SK-N-SH (cell line): ENCODE measurements around the gene ARFRP1. TPM values are rescaled to one million over a fixed set of nuclear protein-coding genes. Genes with fewer than 3 reads are reported as not detected.

Experiments used
- CTCF ChIA-PET: fragments of 300-600, 350-600 bp; formaldehyde crosslinking; extraction: SDS; loops from one replicate; lab custom pipeline; 2021; lab: Yijun Ruan, JAX
- POLR2A ChIA-PET: fragments of 350-600 bp; sonication (Branson Sonifier 250); formaldehyde crosslinking; extraction: SDS; loops from one replicate; lab custom pipeline; 2020; ENCODE audit warnings: antibody characterized with exemption, inconsistent platforms; lab: Yijun Ruan, JAX
- DNase-seq: peaks from one replicate; pipeline ENCODE4 v3.0.0; 2012
- H2AFZ ChIP-seq: fragments of 200-600 bp; sonication (generic); 2 replicates; pipeline ENCODE4 v1.8.1; 2016; ENCODE audit warnings: antibody characterized with exemption, mild to moderate bottlenecking, low read depth
- H3F3A ChIP-seq: fragments of 200-600 bp; sonication (generic); replicated peaks from 2 replicates; pipeline ENCODE3; 2016; ENCODE audit warnings: antibody characterized with exemption, mild to moderate bottlenecking; ENCODE audit not compliant: insufficient read depth
- H3K27ac ChIP-seq, 2 experiments: fragments of 200-500 bp in 1 of 2; fragments of 200-600 bp in 1 of 2; sonication (Bioruptor generic) in 1 of 2; sonication (generic), shearing (Covaris generic) in 1 of 2; 2 replicates each; pipeline versions ENCODE4 v1.5.1 to v1.6.1; 2014 to 2016; ENCODE audit warnings: low read depth in 2 of 2, inconsistent platforms in 1 of 2, low read length in 1 of 2, mild to moderate bottlenecking in 1 of 2, mixed read lengths in 1 of 2
- H3K27me3 ChIP-seq: fragments of 200-600 bp; sonication (generic), shearing (Covaris generic); 2 replicates; pipeline ENCODE4 v1.6.1; 2016; ENCODE audit warnings: mixed run types; ENCODE audit not compliant: insufficient read depth
- H3K36me3 ChIP-seq, 2 experiments: fragments of 200-500 bp in 1 of 2; fragments of 200-600 bp in 1 of 2; sonication (Bioruptor generic) in 1 of 2; sonication (generic) in 1 of 2; replicated peaks in 1 of 2; 2 replicates each; pipeline versions ENCODE3 to v1.5.1; 2014 to 2016; ENCODE audit warnings: low read length in 1 of 2, mild to moderate bottlenecking in 1 of 2; ENCODE audit not compliant: insufficient read depth in 2 of 2, control insufficient read depth in 1 of 2
- H3K4me1 ChIP-seq, 2 experiments: fragments of 200-500 bp in 1 of 2; fragments of 200-600 bp in 1 of 2; sonication (Bioruptor generic) in 1 of 2; sonication (generic), shearing (Covaris generic) in 1 of 2; 2 replicates each; pipeline versions ENCODE4 v1.5.1 to v1.6.1; 2014 to 2016; ENCODE audit warnings: low read depth in 1 of 2, low read length in 1 of 2, mixed run types in 1 of 2; ENCODE audit not compliant: insufficient read depth in 2 of 2, control insufficient read depth in 1 of 2
- H3K4me2 ChIP-seq: fragments of 200-600 bp; sonication (generic), shearing (Covaris generic); 2 replicates; pipeline ENCODE4 v1.6.1; 2017; ENCODE audit warnings: mixed run types
- H3K4me3 ChIP-seq, 2 experiments: fragments of 200-500 bp in 1 of 2; fragments of 200-600 bp in 1 of 2; sonication (Bioruptor generic) in 1 of 2; sonication (generic), shearing (Covaris generic) in 1 of 2; 2 replicates each; pipeline versions ENCODE4 v1.5.1 to v1.8.1; 2014 to 2016; ENCODE audit warnings: low read depth in 2 of 2, inconsistent platforms in 1 of 2, low read length in 1 of 2, mild to moderate bottlenecking in 1 of 2, mixed read lengths in 1 of 2, moderate library complexity in 1 of 2
- H3K79me2 ChIP-seq: fragments of 200-600 bp; sonication (generic); 2 replicates; pipeline ENCODE4 v1.8.1; 2017; ENCODE audit warnings: mild to moderate bottlenecking; ENCODE audit not compliant: insufficient read depth
- H3K9ac ChIP-seq: fragments of 200-600 bp; sonication (generic); 2 replicates; pipeline ENCODE4 v1.6.1; 2017; ENCODE audit warnings: mixed run types
- H3K9me2 ChIP-seq: fragments of 200-600 bp; sonication (generic); 2 replicates; pipeline ENCODE4 v1.6.1; 2017; ENCODE audit warnings: mixed run types
- H3K9me3 ChIP-seq: fragments of 200-600 bp; sonication (generic); 2 replicates; pipeline ENCODE4 v1.6.1; 2017; ENCODE audit warnings: mixed run types, mild to moderate bottlenecking, moderate library complexity
- H4K20me1 ChIP-seq: fragments of 200-600 bp; sonication (generic); 2 replicates; pipeline ENCODE4 v1.6.1; 2017; ENCODE audit warnings: mild to moderate bottlenecking, mixed run types; ENCODE audit not compliant: insufficient read depth
- CHD2 ChIP-seq: fragments of 150-350 bp; IDR thresholded peaks from 2 replicates; pipeline ENCODE4 v1.6.1; 2018; ENCODE audit warnings: low read length; ENCODE audit not compliant: partially characterized antibody
- ELF1 ChIP-seq: IDR thresholded peaks from 2 replicates; pipeline ENCODE4 v1.4.0; 2012
- EP300 ChIP-seq, 2 experiments: IDR thresholded peaks; 2 replicates each; pipeline versions ENCODE4 v1.4.0 to v1.6.1; 2012; ENCODE audit warnings: borderline replicate concordance in 1 of 2, low read depth in 1 of 2, low read length in 1 of 2
- EZH2phosphoT487 ChIP-seq: fragments of 200-600 bp; sonication (generic); IDR thresholded peaks from 2 replicates; pipeline ENCODE4 v1.6.1; 2017; ENCODE audit warnings: low read depth, mixed run types, mild to moderate bottlenecking, antibody characterized with exemption, moderate library complexity, borderline replicate concordance
- GABPA ChIP-seq: IDR thresholded peaks from 2 replicates; pipeline ENCODE4 v1.4.0; 2012; ENCODE audit warnings: low read depth, mild to moderate bottlenecking
- GATA2 ChIP-seq: sonication (generic); formaldehyde crosslinking; IDR thresholded peaks from 2 replicates; pipeline ENCODE4 v1.5.0; 2020; ENCODE audit warnings: mild to moderate bottlenecking, missing genetic modification reagents
- JUND ChIP-seq: IDR thresholded peaks from 2 replicates; pipeline ENCODE4 v1.4.0; 2012
- MXI1 ChIP-seq: IDR thresholded peaks from 2 replicates; pipeline ENCODE4 v1.6.1; 2012; ENCODE audit warnings: mild to moderate bottlenecking, low read depth, low read length, improper control_type of control experiment
- NRF1 ChIP-seq: IDR thresholded peaks from 2 replicates; pipeline ENCODE4 v1.6.1; 2012; ENCODE audit warnings: low read depth, mild to moderate bottlenecking, low read length
- RCOR1 ChIP-seq: fragments of 150-350 bp; IDR thresholded peaks from 2 replicates; pipeline ENCODE4 v1.6.1; 2017; ENCODE audit warnings: antibody characterized with exemption, low read length
- RFX5 ChIP-seq: IDR thresholded peaks from 2 replicates; pipeline ENCODE4 v1.6.1; 2012; ENCODE audit warnings: mild to moderate bottlenecking, improper control_type of control experiment, low read length
- RXRA ChIP-seq: IDR thresholded peaks from 2 replicates; pipeline ENCODE4 v1.4.0; 2012; ENCODE audit warnings: low read depth, mild to moderate bottlenecking, borderline replicate concordance
- SIN3A ChIP-seq: IDR thresholded peaks from 2 replicates; pipeline ENCODE4 v1.6.1; 2012; ENCODE audit warnings: low read depth, mild to moderate bottlenecking, low read length, moderate library complexity, borderline replicate concordance
- WGBS: methylation state at CpG from one replicate; pipeline ENCODE4 v1.1.6; 2017; ENCODE audit warnings: low lambda C conversion rate; 5-methylcytosine and 5-hydroxymethylcytosine counted together
- polyA plus RNA-seq, 3 experiments: library from polyadenylated mRNA; depleted of rRNA; stranded (reverse); fragments of >200 nt; gene quantifications; 2 replicates each; pipeline ENCODE4 v1.2.3, GENCODE V29; 2012
- TF ChIP-seq, protein P1 (sequence below): IDR thresholded peaks from 2 replicates; pipeline ENCODE4 v1.4.0; 2012; ENCODE audit warnings: low read depth
- TF ChIP-seq, protein P2 (sequence below): IDR thresholded peaks from 2 replicates; pipeline ENCODE4 v1.4.0; 2012; ENCODE audit warnings: low read depth, borderline replicate concordance
- TF ChIP-seq, protein P3 (sequence below): IDR thresholded peaks from 2 replicates; pipeline ENCODE4; 2012
- TF ChIP-seq, protein P4 (sequence below): fragments of 150-350 bp; IDR thresholded peaks from 2 replicates; pipeline ENCODE4 v1.6.1; 2016; ENCODE audit warnings: mild to moderate bottlenecking, low read depth, low read length
- TF ChIP-seq, protein P5 (sequence below): IDR thresholded peaks from 2 replicates; pipeline ENCODE4 v1.6.1; 2012; ENCODE audit warnings: mild to moderate bottlenecking, low read depth, low read length, moderate library complexity
- TF ChIP-seq, protein P6 (sequence below): fragments of 150-350 bp; IDR thresholded peaks from 2 replicates; pipeline ENCODE4 v1.6.1; 2017; ENCODE audit warnings: antibody characterized with exemption, low read length, low read depth, borderline replicate concordance

ARFRP1 gene
- polyA plus RNA-seq, 1 of the 3 experiments (the other 2 are of a cell fraction) = 72.8 TPM

DNA sequence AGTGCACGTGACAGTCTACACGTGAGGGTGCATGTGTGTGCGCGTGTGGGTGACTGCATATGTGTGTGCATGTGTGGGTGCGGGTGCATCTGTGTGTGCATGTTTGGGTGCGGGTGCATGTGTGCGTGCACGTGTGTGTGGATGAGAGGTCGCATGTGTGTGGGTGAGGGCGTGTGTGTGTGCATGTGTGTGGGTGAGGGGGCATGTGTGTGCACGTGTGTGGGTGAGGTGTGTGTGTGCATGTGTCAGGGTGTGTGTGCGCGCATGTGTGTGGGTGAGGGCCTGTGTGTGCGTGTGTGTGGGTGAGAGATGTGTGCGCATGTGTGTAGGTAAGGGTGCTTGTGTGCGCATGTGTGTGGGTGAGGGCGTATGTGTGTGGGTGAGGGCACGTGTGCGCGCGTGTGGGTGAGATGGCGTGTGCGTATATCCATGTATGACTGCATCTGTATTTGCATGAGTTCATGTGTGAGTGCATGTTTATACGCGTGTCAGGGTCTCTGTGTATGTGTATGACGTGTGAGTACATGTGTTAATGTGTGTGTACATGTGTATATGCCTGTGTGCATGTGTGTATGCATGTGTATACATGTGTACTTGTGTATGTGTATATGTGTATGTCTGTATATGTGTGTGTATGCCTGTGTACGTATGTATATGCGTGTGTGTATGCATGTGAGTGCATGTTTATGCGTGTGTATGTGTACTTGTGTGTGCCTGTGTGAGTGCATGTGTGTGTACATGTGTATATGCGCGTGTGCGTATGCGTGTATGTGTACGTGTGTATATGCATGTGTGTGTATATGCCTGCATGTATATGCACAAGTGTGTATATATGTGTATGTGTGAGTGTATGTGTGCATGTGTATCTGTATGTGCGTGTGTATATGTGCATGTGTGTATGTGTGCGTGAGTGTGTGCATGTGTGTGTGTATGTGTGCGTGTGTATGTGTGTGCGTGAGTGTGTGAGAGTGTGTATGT lies 24.6 kb upstream of the ARFRP1 start:
- Histone ChIP-seq H2AFZ (no peak overlapping the region), H3K4me3 (no peak overlapping the region), H3K9ac (no peak overlapping the region), H3K27ac (no peak overlapping the region), H3K9me3 (no peaks in the 10 kb centered on the region), H3K4me2 (no peak overlapping the region), H4K20me1 (peaks cover 8% of the 10 kb centered on the region; the same call in 1 of the 2 replicates), H3F3A (peaks cover 16% of the 10 kb centered on the region), H3K79me2 (peaks cover 42% of the 10 kb centered on the region), H3K9me2 (no peaks in the 10 kb centered on the region), H3K36me3 (peaks cover 17 to 18% of the 10 kb centered on the region in 2 experiments), H3K27me3 (no peaks in the 10 kb centered on the region), H3K4me1 (no peaks in the 10 kb centered on the region)
- DNase-seq = no peak
- POLR2A ChIA-PET = no interaction called here
- TF ChIP-seq, protein P1, sequence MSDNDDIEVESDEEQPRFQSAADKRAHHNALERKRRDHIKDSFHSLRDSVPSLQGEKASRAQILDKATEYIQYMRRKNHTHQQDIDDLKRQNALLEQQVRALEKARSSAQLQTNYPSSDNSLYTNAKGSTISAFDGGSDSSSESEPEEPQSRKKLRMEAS = no peak
- TF ChIP-seq SIN3A (no peak), RXRA (no peak), GATA2 (CRISPR knock-in tag) (no peak), MXI1 (no peak), EZH2phosphoT487 (no peak), JUND (no peak), RCOR1 (no peak), NRF1 (no peak), GABPA (no peak), EP300 (IDR thresholded peaks at IDR 0.05; ENCODE audit: borderline replicate concordance in 1 of 2, low read depth in 1 of 2, low read length in 1 of 2) (no peak), ELF1 (no peak), RFX5 (no peak), CHD2 (no peak)
- TF ChIP-seq, protein P2, sequence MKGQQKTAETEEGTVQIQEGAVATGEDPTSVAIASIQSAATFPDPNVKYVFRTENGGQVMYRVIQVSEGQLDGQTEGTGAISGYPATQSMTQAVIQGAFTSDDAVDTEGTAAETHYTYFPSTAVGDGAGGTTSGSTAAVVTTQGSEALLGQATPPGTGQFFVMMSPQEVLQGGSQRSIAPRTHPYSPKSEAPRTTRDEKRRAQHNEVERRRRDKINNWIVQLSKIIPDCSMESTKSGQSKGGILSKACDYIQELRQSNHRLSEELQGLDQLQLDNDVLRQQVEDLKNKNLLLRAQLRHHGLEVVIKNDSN = no peak
- TF ChIP-seq, protein P3, sequence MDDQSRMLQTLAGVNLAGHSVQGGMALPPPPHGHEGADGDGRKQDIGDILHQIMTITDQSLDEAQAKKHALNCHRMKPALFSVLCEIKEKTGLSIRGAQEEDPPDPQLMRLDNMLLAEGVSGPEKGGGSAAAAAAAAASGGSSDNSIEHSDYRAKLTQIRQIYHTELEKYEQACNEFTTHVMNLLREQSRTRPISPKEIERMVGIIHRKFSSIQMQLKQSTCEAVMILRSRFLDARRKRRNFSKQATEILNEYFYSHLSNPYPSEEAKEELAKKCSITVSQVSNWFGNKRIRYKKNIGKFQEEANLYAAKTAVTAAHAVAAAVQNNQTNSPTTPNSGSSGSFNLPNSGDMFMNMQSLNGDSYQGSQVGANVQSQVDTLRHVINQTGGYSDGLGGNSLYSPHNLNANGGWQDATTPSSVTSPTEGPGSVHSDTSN = no peak
- TF ChIP-seq, protein P4, sequence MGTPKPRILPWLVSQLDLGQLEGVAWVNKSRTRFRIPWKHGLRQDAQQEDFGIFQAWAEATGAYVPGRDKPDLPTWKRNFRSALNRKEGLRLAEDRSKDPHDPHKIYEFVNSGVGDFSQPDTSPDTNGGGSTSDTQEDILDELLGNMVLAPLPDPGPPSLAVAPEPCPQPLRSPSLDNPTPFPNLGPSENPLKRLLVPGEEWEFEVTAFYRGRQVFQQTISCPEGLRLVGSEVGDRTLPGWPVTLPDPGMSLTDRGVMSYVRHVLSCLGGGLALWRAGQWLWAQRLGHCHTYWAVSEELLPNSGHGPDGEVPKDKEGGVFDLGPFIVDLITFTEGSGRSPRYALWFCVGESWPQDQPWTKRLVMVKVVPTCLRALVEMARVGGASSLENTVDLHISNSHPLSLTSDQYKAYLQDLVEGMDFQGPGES = no peak
- TF ChIP-seq, protein P5, sequence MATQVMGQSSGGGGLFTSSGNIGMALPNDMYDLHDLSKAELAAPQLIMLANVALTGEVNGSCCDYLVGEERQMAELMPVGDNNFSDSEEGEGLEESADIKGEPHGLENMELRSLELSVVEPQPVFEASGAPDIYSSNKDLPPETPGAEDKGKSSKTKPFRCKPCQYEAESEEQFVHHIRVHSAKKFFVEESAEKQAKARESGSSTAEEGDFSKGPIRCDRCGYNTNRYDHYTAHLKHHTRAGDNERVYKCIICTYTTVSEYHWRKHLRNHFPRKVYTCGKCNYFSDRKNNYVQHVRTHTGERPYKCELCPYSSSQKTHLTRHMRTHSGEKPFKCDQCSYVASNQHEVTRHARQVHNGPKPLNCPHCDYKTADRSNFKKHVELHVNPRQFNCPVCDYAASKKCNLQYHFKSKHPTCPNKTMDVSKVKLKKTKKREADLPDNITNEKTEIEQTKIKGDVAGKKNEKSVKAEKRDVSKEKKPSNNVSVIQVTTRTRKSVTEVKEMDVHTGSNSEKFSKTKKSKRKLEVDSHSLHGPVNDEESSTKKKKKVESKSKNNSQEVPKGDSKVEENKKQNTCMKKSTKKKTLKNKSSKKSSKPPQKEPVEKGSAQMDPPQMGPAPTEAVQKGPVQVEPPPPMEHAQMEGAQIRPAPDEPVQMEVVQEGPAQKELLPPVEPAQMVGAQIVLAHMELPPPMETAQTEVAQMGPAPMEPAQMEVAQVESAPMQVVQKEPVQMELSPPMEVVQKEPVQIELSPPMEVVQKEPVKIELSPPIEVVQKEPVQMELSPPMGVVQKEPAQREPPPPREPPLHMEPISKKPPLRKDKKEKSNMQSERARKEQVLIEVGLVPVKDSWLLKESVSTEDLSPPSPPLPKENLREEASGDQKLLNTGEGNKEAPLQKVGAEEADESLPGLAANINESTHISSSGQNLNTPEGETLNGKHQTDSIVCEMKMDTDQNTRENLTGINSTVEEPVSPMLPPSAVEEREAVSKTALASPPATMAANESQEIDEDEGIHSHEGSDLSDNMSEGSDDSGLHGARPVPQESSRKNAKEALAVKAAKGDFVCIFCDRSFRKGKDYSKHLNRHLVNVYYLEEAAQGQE = no peak
- TF ChIP-seq, protein P6, sequence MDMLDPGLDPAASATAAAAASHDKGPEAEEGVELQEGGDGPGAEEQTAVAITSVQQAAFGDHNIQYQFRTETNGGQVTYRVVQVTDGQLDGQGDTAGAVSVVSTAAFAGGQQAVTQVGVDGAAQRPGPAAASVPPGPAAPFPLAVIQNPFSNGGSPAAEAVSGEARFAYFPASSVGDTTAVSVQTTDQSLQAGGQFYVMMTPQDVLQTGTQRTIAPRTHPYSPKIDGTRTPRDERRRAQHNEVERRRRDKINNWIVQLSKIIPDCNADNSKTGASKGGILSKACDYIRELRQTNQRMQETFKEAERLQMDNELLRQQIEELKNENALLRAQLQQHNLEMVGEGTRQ = no peak
- 91% methylated on average over 38 of the region's 38 CpGs for WGBS
- CTCF ChIA-PET = no interaction called here
